Left forelimb (tissue), 1 donor: ENCODE measurements around the gene AGAP3.

Experiments
- DNase-seq: peaks from one replicate; pipeline ENCODE4 v3.0.0-alpha.2; 2018; ENCODE audit warnings: low spot score

Gene AGAP3

DNA sequence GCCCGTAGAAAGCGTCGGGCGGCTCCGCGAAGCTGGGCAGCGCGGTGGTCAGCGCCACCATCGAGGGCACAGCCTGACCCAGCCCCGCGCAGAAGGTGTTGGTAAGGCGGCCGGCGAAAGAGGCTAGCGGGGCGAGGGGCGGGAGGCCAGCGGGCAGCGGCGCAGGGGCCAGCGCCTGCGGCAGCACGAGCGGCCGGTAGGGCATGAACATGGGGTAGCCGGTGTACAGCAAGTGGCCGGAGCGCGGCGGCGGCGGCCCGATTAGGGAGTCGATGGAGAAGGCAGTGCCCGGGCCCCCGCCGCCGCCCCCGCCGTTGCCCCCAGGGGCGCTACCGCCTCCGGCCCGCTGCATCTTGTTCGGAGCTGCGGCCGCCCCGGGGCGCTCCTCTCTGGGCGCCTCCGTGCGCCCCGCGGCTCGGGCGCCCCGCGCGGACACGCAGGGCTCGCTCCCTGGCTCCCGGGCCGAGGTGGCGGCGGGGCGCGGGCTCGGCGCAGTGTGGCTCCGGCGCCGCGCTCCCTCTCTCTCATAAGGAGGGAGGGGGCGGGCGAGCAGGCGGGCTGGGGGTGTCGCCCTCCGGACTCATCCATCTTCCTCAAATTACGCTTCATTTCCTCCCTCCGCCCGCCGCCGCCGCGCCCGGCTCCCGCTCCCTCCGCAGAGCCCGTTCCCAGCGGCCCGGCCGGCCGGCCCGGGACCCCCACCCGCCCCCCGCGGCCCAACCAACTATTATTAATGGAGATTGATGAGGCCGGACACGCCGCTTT lies 81.1 kb downstream of the AGAP3 start, which contains the start of gene GBX1:
TSS of gene GBX1 (minus strand) at position 498 of the 765 bp plus-strand sequence. CDS start at position 352, 146 bp downstream.
- DNase-seq, result no peak

DNA sequence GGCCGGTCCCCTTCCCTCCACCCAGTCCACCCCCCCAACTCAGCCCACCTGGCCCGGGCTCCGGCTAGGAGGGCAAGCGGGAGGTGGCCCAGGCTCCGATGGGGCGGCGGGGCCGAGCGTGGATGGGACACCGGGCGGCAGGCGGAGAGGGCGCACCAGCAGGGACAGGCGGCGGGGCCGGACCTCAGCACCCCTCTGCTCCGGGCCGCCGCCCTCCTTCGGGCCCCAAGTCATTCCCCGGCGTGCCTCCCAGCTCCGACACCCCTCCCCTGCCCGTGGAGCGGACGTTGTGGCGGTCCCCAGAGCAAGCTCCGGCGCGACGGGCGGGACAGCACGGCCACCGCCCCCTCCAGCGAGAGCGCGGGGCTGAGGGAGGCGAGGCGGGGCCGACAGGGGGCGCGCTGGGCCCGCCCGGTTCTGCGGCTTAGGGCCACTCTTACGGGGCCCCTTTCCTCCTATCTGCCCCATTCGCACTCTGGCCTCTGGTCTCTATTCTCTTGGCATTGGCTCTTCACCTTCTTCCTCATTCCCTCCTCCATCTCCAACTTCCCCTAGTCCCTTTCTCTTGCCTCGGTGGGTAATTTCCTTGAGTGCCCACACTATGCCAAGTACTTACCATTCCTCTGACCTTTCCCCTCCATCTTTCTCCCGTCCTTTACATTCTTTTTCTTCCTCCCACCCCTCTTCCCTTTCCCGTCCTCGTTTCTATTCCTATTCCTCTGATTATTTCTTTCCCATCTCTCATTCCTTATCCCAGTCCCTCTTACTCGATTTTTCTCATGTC lies 81.9 kb downstream of the AGAP3 start:
- no peak for DNase-seq

DNA sequence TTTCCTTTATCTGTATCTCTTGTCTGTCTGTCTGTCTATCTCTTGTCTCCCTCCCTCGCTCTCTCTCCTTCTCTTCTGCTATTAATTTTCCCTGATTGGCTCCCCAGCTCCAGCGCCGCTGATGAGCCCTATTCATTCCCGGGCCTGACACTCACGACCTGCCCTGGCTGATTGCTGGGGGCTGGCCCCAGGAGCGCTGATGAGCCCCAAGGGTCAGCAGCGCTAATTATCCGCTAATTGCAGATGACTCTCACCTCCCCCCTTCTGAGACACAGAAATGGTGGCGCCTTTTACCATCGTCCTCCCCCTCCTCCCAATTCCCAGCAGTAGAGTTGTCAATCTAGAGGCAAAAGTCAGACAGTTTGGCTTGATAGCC lies 82.5 kb downstream of the AGAP3 start:
- no peak for DNase-seq

GRCh38 chr7:151172273-151173141 lies 86.2 kb downstream of the AGAP3 start:
- peak; percentile 89 for DNase-seq

DNA sequence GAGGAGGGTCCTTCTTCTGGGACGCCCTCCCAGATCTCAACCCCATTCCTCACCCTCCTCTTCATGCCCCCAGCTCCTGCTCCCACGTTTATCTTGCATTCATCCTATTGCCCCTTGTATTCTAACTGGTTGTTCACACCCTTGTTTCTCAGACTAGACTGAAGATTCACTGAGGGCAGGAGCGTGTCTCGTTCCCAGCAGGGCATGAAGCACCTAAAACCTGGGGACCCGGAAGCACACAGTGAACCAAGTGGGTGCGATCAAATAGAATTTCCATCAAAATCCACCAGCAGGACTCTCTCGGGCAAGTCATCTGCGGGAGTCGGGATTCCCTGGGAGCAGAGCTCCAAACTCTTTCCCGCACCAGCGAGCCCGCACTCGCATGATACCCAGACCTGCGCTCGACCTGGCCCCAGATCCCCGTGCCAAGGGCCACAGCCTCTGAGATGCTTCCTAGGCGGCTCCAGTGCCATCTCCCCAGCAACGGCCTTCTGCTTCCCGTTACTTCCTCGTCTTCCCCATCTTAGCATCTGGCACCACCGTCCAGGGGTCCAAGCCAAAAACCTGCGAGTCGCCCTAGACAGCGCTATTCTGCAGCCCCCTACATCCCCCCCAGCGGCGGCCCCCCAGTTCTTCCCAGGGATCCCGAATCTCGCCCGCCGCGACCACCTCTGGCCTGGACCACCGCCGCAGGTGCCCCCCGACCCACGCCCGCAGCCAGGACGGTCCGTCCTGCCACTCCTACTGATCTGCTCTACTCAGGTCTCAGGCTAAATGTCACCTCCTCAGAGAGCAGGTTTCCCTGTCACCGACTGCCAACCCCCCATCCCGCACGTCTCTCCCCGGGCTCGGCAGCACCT lies 87.3 kb downstream of the AGAP3 start:
- DNase-seq, result no peak

GRCh38 chr7:151174246-151175046 lies 88.2 kb downstream of the AGAP3 start:
- DNase-seq, result no peak

GRCh38 chr7:151175047-151175792 lies 88.9 kb downstream of the AGAP3 start:
- no peak for DNase-seq

DNA sequence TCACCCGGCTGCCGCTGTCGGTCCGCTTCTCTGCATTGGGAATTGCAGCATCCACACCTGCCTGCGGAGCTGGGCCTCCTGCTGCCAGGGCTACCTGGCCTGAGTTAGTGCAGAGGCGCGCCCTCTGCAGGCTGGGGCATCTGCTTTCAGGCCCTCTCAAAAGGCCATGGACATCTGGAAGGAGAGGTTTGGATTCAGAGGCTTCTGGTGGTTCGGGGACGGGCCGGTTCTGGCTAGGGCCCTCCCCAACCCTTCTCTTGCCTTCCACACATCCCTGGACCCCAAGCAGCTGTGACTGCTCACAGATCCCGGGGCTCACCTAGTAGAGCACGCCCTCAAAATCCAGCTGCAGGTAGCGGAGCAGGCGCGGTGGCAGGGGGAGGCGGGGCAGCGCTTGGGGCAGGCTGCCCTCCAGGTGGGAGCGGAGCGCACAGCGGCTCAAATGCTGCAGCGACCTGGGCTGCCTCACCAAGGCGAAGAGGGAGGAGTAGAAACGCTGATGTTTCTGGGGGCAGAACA lies 89.6 kb downstream of the AGAP3 start:
- DNase-seq, result no peak

- DNase-seq, result no peak
Observed at GRCh38 chr7:151176401-151176800, 90.1 kb downstream of the AGAP3 start.

GRCh38 chr7:151177310-151177709 lies 91.0 kb downstream of the AGAP3 start:
- DNase-seq, result no peak

DNA sequence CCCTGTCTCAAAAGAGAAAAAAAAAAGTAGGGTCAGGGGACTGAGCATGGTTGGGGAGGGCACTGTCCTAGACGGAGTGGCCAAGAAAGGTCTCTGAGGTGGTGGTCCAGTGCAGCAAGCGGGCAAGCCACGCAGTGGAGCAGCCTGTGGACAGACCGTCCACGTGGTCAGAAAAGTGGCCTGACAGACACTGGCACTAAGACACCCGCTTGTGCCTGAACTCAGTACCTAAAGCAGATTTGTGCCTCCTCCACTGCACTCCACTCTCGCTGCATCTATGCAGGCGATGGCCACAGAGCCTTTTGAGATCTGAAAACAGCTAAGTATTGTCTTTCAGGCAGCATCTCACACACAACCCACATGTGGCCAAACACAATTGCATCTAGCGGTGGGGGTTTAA lies 92.0 kb downstream of the AGAP3 start:
- no peak for DNase-seq

DNA sequence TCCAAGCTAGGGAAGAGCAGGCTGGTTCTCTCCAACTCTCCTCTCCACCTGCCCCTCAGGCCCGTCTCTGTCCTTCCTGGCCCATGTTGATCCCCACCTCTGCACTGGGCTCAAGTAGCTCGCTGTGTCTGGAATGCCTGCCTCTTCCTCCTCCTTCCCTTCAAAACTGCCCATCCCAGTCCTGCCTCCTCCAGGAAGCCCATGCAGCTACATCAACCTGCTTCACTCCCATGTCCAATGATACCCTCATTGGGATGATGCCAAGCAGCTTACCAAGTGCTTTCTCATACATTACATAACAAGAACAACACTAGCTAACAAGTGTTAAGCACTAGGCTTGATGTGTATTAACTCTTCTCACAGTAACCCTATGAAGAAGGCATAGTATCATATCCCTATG lies 92.6 kb downstream of the AGAP3 start:
- no peak for DNase-seq

DNA sequence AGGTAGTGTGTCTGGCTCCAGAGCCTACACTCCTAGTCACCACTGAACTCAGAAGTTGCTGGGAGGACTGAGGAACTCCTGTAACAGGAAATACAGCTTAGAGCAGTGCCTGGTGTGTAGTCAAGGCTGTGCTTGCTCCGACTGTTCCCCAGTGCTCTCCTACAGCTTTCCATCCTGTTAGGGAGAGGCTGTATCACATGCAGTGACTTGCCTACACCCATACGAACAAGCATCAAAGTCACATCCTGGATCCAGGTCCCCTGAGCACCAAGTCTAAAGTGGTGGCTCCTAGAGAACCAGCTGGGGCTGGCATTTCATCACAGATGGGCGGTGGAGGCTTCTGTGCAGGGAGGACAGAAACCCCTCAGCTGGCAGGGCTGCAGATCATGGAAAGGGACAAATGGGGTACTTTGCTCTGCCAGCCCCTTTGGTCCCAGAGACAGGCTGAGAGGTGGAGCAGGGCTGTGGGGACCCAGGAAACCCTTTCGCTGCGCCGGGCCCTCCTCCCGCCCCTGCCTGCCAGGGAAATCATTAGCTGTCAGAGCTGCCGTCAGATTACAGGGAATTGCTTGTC lies 93.1 kb downstream of the AGAP3 start:
- no peak for DNase-seq

DNA sequence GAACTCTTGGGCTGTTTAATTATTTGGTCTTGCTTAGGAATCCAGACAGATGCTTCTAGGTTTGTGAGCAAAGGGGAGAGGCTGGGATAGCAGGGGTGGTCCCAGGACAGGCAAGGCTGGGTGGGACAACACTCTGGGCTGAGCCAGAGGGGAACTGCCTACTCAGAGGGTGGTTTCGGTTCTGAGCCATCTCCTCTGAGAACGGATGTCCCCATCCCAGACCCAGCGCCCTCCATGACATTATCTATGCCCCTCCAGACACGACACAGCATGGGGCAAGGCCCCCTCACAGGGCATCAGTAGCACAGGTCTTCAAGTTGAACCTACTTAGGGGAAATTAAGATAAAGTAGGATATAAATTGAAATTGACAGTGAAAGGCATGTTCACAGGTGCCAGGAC lies 93.7 kb downstream of the AGAP3 start:
- no peak for DNase-seq

DNA sequence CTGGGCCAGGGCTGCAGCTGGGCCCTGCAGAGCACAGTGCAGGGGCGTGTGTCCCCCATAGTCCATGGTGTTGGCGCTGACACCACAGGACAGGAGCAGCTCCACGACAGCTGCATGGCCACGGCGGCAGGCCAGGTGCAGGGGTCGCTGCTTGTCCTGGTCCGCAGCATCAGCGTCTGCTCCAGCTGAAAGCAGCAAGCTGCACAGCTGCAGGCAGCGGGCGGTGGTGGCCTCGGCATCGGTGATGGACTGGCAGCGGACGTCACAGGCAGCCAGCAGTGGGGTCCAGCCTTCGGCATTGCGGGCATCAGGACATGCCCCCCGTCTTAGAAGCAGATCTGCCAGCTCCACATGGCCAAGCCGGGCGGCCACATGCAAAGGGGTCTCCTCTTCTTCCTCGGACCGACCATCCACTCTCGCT lies 94.7 kb downstream of the AGAP3 start:
- DNase-seq, result no peak

GRCh38 chr7:151185762-151186639 lies 99.7 kb downstream of the AGAP3 start:
- DNase-seq, result no peak

DNA sequence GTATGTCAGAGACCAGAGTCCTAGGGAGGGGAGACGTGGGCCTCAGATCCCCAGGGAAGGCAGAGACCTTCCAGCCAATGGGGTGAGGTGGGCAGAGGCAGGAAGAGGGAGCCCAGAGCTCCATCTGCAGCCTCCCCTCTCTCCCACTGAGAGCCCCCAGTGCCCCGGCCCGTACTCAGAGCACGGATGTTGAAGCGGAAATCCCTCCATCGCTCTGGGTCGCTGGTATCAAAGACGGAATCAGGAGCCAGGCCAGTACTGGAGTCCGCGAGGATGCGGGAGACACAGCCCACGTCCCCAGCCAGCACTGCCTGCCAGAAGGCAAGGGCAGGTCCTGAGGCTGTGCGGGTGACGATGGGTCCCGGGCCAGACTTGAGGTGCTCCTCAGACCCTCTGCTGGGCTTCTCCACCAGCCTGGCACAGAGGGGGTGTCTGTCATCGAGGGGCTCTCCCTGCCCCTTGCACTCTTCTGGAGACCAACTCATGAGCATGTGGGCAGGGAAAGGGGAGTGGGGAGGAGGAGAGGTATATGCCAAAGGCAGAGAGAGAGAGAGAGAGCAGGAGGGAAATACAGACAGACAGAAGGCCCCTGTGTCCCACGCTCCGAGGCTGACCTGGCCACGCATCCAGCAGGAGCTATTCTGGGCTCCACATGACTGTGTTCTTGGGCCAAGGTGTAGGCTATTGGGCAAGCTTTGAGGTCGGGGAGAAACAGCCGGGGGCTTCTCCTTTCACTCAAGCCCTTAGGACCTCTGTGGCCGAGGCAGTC lies 100.5 kb downstream of the AGAP3 start, which contains the start of gene ASB10:
TSS of gene ASB10 (minus strand) at position 611 of the 769 bp plus-strand sequence. CDS start at position 491, 120 bp downstream.
- no peak for DNase-seq
